Lower leg skin (tissue), 3 donors: ENCODE data around the gene AATF.

Experiments
- CTCF ChIP-seq, 3 donors: fragments of 450-650 bp; IDR thresholded peaks; one replicate each; pipeline ENCODE4 v1.5.1; 2016; ENCODE audit warnings: antibody characterized with exemption in 3 of 3, mild to moderate bottlenecking in 3 of 3, moderate library complexity in 2 of 3
- POLR2A ChIP-seq, 2 donors: fragments of 450-650 bp; IDR thresholded peaks; one replicate each; pipeline ENCODE4 v1.6.1; 2016 to 2017; ENCODE audit warnings: antibody characterized with exemption in 2 of 2, mild to moderate bottlenecking in 1 of 2, moderate library complexity in 1 of 2

GRCh38 chr17:37090941-37091340 is 142.2 kb downstream of the AATF start:
- TF ChIP-seq POLR2A (IDR thresholded peaks at IDR 0.05) (no peak), CTCF (IDR thresholded peaks at IDR 0.05) (no peak)
